HG03095 (cell line): ENCODE measurements around the gene CEP44.
"Not testable (repeated sequence)": the region's sequence is repeated elsewhere in the genome, so short reads cannot be mapped to it uniquely, and the experiment has no call there.

Experiments used
- ATAC-seq: cut with Tn5 transposase; IDR thresholded peaks from one replicate; pipeline ENCODE4 v1.9.1; 2021; ENCODE audit warnings: moderate library complexity; ENCODE audit not compliant: unreplicated experiment

The CEP44 gene

GRCh38 chr4:174380206-174380605 is 96.5 kb downstream of the CEP44 start:
- ATAC-seq, result not testable (repeated sequence)

GRCh38 chr4:174380699-174381439 is 97.2 kb downstream of the CEP44 start:
- no peak for ATAC-seq

DNA sequence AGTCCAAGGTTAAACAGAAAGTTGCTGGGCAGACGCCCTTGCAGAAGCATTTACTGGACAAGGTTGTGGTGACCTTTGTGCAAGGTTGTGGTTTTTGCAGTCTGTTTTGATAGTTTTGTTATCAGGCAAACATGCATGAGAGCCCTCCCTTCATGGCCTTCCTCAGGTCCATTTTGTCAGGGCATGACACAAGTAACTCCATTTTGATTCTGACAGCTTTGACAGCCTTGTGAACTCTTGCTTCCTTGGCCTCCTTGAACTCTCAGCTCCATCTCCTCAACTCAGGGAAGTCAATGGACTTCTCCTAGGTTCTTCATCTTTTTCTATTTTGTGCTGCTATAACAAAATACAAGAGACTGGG is 97.7 kb downstream of the CEP44 start:
- ATAC-seq, result no peak
